Mucosa of descending colon (tissue), 3 donors: ENCODE data around the gene MICU1. TPM values are rescaled to one million over a fixed set of nuclear protein-coding genes. Genes with fewer than 3 reads are reported as not detected.
"Not testable (repeated sequence)": the region's sequence is repeated elsewhere in the genome, so short reads cannot be mapped to it uniquely, and the experiment has no call there.

Source experiments
- ATAC-seq: fragments of 200-7000 bp; cut with Tn5 transposase; one replicate; pipeline ENCODE4 v1.9.1; 2020; ENCODE audit warnings: mild to moderate bottlenecking, moderate library complexity
- DNase-seq, 3 donors: peaks; one replicate each; pipeline ENCODE4 v3.0.0-alpha.2; 2020
- H3K36me3 ChIP-seq: fragments of 200-600 bp; one replicate; pipeline ENCODE4 v1.8.0; 2021; ENCODE audit warnings: low read depth, mild to moderate bottlenecking
- H3K4me1 ChIP-seq: fragments of 200-600 bp; one replicate; pipeline ENCODE4 v1.8.0; 2021; ENCODE audit warnings: low read depth, mild to moderate bottlenecking
- H3K4me3 ChIP-seq: fragments of 200-600 bp; one replicate; pipeline ENCODE4 v1.8.0; 2021; ENCODE audit warnings: mild to moderate bottlenecking
- H3K9me3 ChIP-seq: fragments of 200-600 bp; one replicate; pipeline ENCODE4 v1.8.0; 2021; ENCODE audit warnings: mild to moderate bottlenecking
- CTCF ChIP-seq: fragments of 200-600 bp; IDR thresholded peaks from one replicate; pipeline ENCODE4 v1.8.0; 2022; ENCODE audit warnings: antibody characterized with exemption, mild to moderate bottlenecking
- intact Hi-C, 2 donors: fragments of 100-400 bp; cut with DNase I in 1 of 2; cut with micrococcal nuclease in 1 of 2; formaldehyde crosslinking; loops; one replicate each; pipeline versions ENCODE4 v1.11.0 to v1.11.1; 2022; cut with DNase I, micrococcal nuclease
- total RNA-seq, 3 donors: library from RNA; stranded (reverse); fragmentation: NEBNext Ultra II Directional in 2 of 3; extraction: Animal tissue kit (Norgen Biotek cat#: 25700) in 2 of 3; gene quantifications; one replicate each; pipeline versions ENCODE4 v1.2.1 to v1.2.4, GENCODE V29; 2021 to 2023
- donor health status: DM: no; HTN: no; CAD: no; lungs with moderate emphysema.
- donor health status: DM: no; HTN: no; CAD: no.
- donor health status: DM: no; HTN: yes; CAD: no.

MICU1 gene
- total RNA-seq, 3 donors from 2014 or later = 38.6 to 45.3 (median 45.0) TPM

- DNase-seq = peak in 2 of 3 donors; percentile 76 to 77
- no peaks in the 10 kb centered on the region for H3K36me3 ChIP-seq
- intact Hi-C loops = no loop called here
- peaks cover 29% of the 10 kb centered on the region for H3K4me1 ChIP-seq
- no peak for TF ChIP-seq CTCF
- no peaks in the 10 kb centered on the region for H3K9me3 ChIP-seq
- ATAC-seq = peak; percentile 47
- no peak overlapping the region for H3K4me3 ChIP-seq
Measured at GRCh38 chr10:72328045-72328828, 297.6 kb downstream of the MICU1 start.

DNA sequence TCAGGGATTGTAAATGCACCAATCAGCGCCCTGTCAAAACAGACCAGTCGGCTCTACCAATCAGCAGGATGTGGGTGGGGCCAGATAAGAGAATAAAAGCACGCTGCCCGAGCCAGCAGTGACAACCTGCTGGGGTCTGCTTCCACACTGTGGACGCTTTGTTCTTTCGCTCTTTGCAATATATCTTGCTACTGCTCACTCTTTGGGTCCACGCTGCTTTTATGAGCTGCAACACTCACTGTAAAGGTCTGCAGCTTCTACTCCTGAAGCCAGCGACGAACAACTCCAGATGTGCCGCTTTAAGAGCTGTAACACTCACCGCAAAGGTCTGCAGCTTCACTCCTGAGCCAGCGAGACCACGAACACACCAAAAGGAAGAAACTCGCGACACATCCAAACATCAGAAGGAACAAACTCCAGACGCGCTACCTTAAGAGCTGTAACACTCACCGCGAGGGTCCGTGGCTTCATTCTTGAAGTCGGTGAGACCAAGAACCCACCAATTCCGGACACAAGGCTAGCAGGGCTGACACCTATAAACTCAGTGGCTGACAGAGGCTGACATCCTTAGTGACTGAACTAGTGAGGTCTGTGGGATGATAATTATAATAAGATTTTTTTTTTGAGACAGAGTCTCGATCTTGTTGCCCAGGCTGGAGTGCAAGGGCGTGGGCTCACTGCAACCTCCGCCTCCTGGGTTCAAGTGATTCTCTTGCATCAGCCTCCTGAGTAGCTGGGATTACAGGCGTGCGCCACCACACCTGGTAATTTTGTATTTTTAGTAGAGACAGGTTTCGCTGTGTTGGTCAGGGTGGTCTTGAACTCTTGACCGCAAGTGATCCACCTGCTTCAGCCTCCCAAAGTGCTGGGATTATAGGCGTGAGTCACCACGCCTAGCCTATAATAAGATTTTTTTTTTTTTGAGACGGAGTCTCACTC lies 298.9 kb downstream of the MICU1 start:
- H3K9me3 ChIP-seq, H3K36me3 ChIP-seq, H3K4me3 ChIP-seq, DNase-seq, ATAC-seq, intact Hi-C loops: not testable (repeated sequence)
- H3K4me1 ChIP-seq = peaks cover 16% of the 10 kb centered on the region

- H3K9me3 ChIP-seq, ATAC-seq, DNase-seq, H3K36me3 ChIP-seq, H3K4me3 ChIP-seq, intact Hi-C loops: not testable (repeated sequence)
- peaks cover 12% of the 10 kb centered on the region for H3K4me1 ChIP-seq
Measured at GRCh38 chr10:72325243-72326175, 300.4 kb downstream of the MICU1 start.

GRCh38 chr10:72323771-72324191 lies 302.1 kb downstream of the MICU1 start:
- DNase-seq = no peak
- intact Hi-C loops = no loop called here
- no peak overlapping the region for H3K4me3 ChIP-seq
- H3K36me3 ChIP-seq = no peaks in the 10 kb centered on the region
- TF ChIP-seq CTCF = no peak
- no peak for ATAC-seq
- no peaks in the 10 kb centered on the region for H3K9me3 ChIP-seq
- H3K4me1 ChIP-seq = peaks cover 25% of the 10 kb centered on the region

DNA sequence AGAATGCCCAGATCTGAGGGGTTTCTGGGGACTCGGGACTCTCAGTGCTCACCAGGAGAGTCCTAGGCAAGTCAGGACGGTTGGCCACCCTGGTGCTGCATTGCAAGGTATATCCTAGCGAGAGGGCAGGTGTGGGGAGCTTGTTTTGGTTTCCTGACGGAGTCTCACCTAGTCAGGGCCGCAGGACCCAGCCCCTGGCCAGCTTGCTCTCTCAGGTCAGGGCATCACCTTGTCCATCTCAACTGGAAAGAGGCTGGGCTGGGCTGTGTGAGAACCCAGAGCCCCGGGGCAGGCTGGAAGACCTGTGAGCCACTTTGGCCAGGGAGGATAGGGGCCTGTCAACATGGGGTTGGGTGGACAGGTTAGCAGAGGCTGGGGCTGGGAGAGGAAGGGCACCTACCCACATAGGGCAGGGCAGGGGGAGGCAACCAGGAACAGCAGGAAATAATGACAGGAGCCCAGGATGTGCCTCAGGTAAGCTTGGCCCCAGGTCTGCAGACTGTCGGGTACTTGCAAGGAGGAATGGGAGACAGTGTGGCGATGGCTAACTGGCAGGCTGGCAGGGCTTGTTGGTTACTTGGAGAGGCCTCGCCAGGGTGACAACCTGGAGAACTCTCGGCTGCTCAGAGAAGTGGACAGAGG lies 302.6 kb downstream of the MICU1 start:
- no peak overlapping the region for H3K4me3 ChIP-seq
- no peak for ATAC-seq
- H3K9me3 ChIP-seq = no peaks in the 10 kb centered on the region
- no peaks in the 10 kb centered on the region for H3K36me3 ChIP-seq
- intact Hi-C loops = no loop called here
- TF ChIP-seq CTCF = no peak
- peaks cover 22% of the 10 kb centered on the region for H3K4me1 ChIP-seq
- no peak for DNase-seq
